Stomach (tissue), 4 donors: ENCODE data around the gene SYNJ1.

Experiments used
- CTCF ChIP-seq, 7 experiments: fragments of 450-650 bp in 4 of 7; fragments of 200-600 bp in 3 of 7; sonication (generic) in 3 of 7; IDR thresholded peaks; one replicate each; pipeline ENCODE4 v1.5.1; 2016 to 2019; ENCODE audit warnings: antibody characterized with exemption in 7 of 7, control low read depth in 2 of 7, mild to moderate bottlenecking in 1 of 7
- POLR2A ChIP-seq, 4 donors: fragments of 450-650 bp; IDR thresholded peaks; one replicate each; pipeline ENCODE4 v1.6.1; 2016; ENCODE audit warnings: antibody characterized with exemption in 4 of 4, control low read depth in 2 of 4, mild to moderate bottlenecking in 1 of 4, moderate library complexity in 1 of 4
- POLR2AphosphoS5 ChIP-seq, 3 donors: sonication (generic); formaldehyde crosslinking; IDR thresholded peaks; one replicate each; pipeline ENCODE4 v1.6.1; 2016; ENCODE audit warnings: antibody characterized with exemption in 3 of 3

- TF ChIP-seq CTCF (IDR thresholded peaks at IDR 0.05) (no peak), POLR2A (IDR thresholded peaks at IDR 0.05) (no peak), POLR2AphosphoS5 (IDR thresholded peaks at IDR 0.05) (no peak)
Observed at GRCh38 chr21:32739946-32740345, 12.1 kb upstream of the SYNJ1 start.
